ENCODE measurements around the gene FAM168B. TPM values are rescaled to one million over a fixed set of nuclear protein-coding genes. Genes with fewer than 3 reads are reported as not detected.

Gene FAM168B
- total and polyA plus RNA-seq, 2 of the 13 experiments (the other 11 are each of a cell fraction or from before 2014, with no cell fraction given), result 64.5 to 113 TPM

DNA sequence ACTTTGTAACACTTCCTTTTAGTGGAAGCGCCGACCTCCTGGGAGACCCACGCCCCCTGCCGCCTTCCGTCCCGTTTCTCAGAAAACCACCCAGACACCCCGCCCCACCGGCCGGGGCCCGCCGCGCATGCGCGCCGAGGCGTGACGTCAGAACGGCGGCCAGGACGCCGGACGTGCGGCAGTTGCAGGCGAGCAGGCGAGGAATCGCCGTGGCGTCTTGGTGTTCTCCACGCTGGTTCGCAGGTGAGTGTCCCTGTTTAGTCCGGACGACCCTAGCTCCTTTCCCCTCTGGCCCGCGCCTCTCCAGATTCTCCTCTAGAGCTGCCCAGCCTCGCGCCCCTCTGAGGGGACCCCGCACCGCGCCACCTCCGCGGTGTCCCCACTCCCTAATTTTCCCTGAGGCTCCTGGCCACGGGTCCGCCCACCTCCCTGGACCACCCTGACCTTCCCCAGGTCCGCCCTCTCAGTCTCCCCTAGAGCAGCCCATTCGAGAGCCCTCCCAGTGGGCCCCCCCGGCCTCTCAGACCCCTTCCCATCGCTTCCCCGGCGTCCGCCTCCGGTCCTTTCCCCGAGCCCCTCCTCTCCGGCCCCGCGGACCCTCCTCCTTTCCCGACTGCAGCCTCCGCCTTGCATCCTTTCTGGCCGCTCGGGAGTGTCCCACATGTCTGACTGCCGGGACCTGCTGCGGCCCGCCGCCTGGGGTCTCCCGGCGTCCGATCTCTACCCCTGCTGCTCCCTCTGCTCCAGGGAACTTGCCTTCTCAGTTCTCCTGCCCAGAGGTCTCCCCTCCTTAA, 12.1 kb upstream of the FAM168B start, which contains the start of gene PLEKHB2 (continued):
- TF ChIP-seq, protein P1, sequence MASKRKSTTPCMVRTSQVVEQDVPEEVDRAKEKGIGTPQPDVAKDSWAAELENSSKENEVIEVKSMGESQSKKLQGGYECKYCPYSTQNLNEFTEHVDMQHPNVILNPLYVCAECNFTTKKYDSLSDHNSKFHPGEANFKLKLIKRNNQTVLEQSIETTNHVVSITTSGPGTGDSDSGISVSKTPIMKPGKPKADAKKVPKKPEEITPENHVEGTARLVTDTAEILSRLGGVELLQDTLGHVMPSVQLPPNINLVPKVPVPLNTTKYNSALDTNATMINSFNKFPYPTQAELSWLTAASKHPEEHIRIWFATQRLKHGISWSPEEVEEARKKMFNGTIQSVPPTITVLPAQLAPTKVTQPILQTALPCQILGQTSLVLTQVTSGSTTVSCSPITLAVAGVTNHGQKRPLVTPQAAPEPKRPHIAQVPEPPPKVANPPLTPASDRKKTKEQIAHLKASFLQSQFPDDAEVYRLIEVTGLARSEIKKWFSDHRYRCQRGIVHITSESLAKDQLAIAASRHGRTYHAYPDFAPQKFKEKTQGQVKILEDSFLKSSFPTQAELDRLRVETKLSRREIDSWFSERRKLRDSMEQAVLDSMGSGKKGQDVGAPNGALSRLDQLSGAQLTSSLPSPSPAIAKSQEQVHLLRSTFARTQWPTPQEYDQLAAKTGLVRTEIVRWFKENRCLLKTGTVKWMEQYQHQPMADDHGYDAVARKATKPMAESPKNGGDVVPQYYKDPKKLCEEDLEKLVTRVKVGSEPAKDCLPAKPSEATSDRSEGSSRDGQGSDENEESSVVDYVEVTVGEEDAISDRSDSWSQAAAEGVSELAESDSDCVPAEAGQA (IDR thresholded peaks at IDR 0.05; ENCODE audit: low read depth), result peak; percentile 76
- TF ChIP-seq, protein P1 (CRISPR knock-in tag; IDR thresholded peaks at IDR 0.05; ENCODE audit: borderline replicate concordance), result no peak
- TF ChIP-seq ZSCAN9 (CRISPR knock-in tag; IDR thresholded peaks at IDR 0.05; ENCODE audit: borderline replicate concordance) (no peak), THAP11 (CRISPR knock-in tag; IDR thresholded peaks at IDR 0.05) (peak; percentile 52), IKZF4 (CRISPR knock-in tag; IDR thresholded peaks at IDR 0.05; ENCODE audit: borderline replicate concordance, low read depth, not compliant biosample characterization) (no peak), FOXC1 (CRISPR knock-in tag; IDR thresholded peaks at IDR 0.05; ENCODE audit: borderline replicate concordance) (peak; percentile 27), MEIS2 (CRISPR knock-in tag; IDR thresholded peaks at IDR 0.05) (peak; percentile 78), ZNF292 (CRISPR knock-in tag; IDR thresholded peaks at IDR 0.05; ENCODE audit: borderline replicate concordance, low read depth) (0 out of 2 replicates have a peak, but pooled peaks have one; percentile 11), ZNF282 (IDR thresholded peaks at IDR 0.05; ENCODE audit: partially characterized antibody) (no peak), ZNF44 (CRISPR knock-in tag; IDR thresholded peaks at IDR 0.05) (0 out of 2 replicates have a peak, but pooled peaks have one; percentile 45), HDAC2 (CRISPR knock-in tag; IDR thresholded peaks at IDR 0.05) (0 out of 2 replicates have a peak, but pooled peaks have one; percentile 21), ZNF781 (CRISPR knock-in tag; IDR thresholded peaks at IDR 0.05; ENCODE audit: borderline replicate concordance, not compliant biosample characterization) (no peak), ZBTB7B (CRISPR knock-in tag; IDR thresholded peaks at IDR 0.05) (no peak), GATAD2A (CRISPR knock-in tag; IDR thresholded peaks at IDR 0.05) (no peak; the same call in 1 of the 2 replicates), MBD4 (IDR thresholded peaks at IDR 0.05; ENCODE audit: borderline replicate concordance, low read length) (no peak), ZNF777 (CRISPR knock-in tag; IDR thresholded peaks at IDR 0.05) (no peak), ZMAT3 (CRISPR knock-in tag; conservative IDR thresholded peaks at IDR 0.05) (peak; percentile 79)
- TF ChIP-seq, protein P2, sequence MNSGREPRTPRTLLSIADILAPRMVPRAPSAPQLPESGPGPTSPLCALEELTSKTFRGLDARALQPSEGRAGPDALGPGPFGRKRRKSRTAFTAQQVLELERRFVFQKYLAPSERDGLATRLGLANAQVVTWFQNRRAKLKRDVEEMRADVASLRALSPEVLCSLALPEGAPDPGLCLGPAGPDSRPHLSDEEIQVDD (CRISPR knock-in tag; IDR thresholded peaks at IDR 0.05; ENCODE audit: borderline replicate concordance), result no peak
- TF ChIP-seq, protein P3, sequence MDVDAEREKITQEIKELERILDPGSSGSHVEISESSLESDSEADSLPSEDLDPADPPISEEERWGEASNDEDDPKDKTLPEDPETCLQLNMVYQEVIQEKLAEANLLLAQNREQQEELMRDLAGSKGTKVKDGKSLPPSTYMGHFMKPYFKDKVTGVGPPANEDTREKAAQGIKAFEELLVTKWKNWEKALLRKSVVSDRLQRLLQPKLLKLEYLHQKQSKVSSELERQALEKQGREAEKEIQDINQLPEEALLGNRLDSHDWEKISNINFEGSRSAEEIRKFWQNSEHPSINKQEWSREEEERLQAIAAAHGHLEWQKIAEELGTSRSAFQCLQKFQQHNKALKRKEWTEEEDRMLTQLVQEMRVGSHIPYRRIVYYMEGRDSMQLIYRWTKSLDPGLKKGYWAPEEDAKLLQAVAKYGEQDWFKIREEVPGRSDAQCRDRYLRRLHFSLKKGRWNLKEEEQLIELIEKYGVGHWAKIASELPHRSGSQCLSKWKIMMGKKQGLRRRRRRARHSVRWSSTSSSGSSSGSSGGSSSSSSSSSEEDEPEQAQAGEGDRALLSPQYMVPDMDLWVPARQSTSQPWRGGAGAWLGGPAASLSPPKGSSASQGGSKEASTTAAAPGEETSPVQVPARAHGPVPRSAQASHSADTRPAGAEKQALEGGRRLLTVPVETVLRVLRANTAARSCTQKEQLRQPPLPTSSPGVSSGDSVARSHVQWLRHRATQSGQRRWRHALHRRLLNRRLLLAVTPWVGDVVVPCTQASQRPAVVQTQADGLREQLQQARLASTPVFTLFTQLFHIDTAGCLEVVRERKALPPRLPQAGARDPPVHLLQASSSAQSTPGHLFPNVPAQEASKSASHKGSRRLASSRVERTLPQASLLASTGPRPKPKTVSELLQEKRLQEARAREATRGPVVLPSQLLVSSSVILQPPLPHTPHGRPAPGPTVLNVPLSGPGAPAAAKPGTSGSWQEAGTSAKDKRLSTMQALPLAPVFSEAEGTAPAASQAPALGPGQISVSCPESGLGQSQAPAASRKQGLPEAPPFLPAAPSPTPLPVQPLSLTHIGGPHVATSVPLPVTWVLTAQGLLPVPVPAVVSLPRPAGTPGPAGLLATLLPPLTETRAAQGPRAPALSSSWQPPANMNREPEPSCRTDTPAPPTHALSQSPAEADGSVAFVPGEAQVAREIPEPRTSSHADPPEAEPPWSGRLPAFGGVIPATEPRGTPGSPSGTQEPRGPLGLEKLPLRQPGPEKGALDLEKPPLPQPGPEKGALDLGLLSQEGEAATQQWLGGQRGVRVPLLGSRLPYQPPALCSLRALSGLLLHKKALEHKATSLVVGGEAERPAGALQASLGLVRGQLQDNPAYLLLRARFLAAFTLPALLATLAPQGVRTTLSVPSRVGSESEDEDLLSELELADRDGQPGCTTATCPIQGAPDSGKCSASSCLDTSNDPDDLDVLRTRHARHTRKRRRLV (CRISPR knock-in tag; IDR thresholded peaks at IDR 0.05), result peak; percentile 81

All from HepG2 (cell line).